HepG2 (cell line): ENCODE results near the gene AMIGO1. TPM values are rescaled to one million over a fixed set of nuclear protein-coding genes. Genes with fewer than 3 reads are reported as not detected.
A peak's percentile ranks its signal among the peaks of the same experiment; 100 is the strongest.

Experiments used
- ELF4 ChIP-seq: sonication (generic); formaldehyde crosslinking; IDR thresholded peaks from 2 replicates; pipeline ENCODE4 v1.5.0; 2020; ENCODE audit warnings: missing genetic modification reagents, mild to moderate bottlenecking, moderate library complexity, borderline replicate concordance
- FIP1L1 ChIP-seq: fragments of 200-400 bp; formaldehyde crosslinking; IDR thresholded peaks from 2 replicates; pipeline ENCODE4 v1.6.1; 2018; ENCODE audit warnings: low read depth, mild to moderate bottlenecking, low read length, moderate library complexity, borderline replicate concordance; ENCODE audit not compliant: insufficient read depth
- GATAD1 ChIP-seq: IDR thresholded peaks from 2 replicates; pipeline ENCODE4 v1.6.1; 2016; ENCODE audit warnings: missing genetic modification reagents, missing compliant biosample characterization
- HNF4A ChIP-seq: sonication (generic); formaldehyde crosslinking; IDR thresholded peaks from 2 replicates; pipeline ENCODE4 v1.4.0; 2020; ENCODE audit warnings: missing genetic modification reagents
- MAF1 ChIP-seq: sonication (generic); formaldehyde crosslinking; IDR thresholded peaks from 2 replicates; pipeline ENCODE4 v1.5.0; 2020; ENCODE audit warnings: missing genetic modification reagents, borderline replicate concordance
- NFKBIZ ChIP-seq: IDR thresholded peaks from 2 replicates; pipeline ENCODE4 v1.6.1; 2018; ENCODE audit warnings: missing genetic modification reagents, missing compliant biosample characterization
- PAWR ChIP-seq: sonication (generic); formaldehyde crosslinking; IDR thresholded peaks from 2 replicates; pipeline ENCODE4 v1.4.0; 2020; ENCODE audit warnings: missing genetic modification reagents, mild to moderate bottlenecking, borderline replicate concordance
- PHF8 ChIP-seq: sonication (generic); formaldehyde crosslinking; IDR thresholded peaks from 2 replicates; pipeline ENCODE4 v1.5.0; 2020; ENCODE audit warnings: missing genetic modification reagents
- RARG ChIP-seq: sonication (generic); formaldehyde crosslinking; IDR thresholded peaks from 2 replicates; pipeline ENCODE4 v1.4.0; 2020; ENCODE audit warnings: low read depth, mild to moderate bottlenecking, missing genetic modification reagents
- SIN3A ChIP-seq: IDR thresholded peaks from 2 replicates; pipeline ENCODE4 v1.6.1; 2011; ENCODE audit warnings: low read depth, mild to moderate bottlenecking, control low read depth, low read length, borderline replicate concordance
- SP1 ChIP-seq, 2 experiments: fragments of 450-650 bp in 1 of 2; sonication (generic) in 1 of 2; formaldehyde crosslinking in 1 of 2; IDR thresholded peaks; 2 replicates each; pipeline versions ENCODE4 v1.4.0 to v1.6.1; 2016 to 2020; ENCODE audit warnings: missing genetic modification reagents in 1 of 2
- TEAD3 ChIP-seq: optimal IDR thresholded peaks from 2 replicates; pipeline ENCODE3; 2016; ENCODE audit warnings: borderline replicate concordance
- TOPORS ChIP-seq: sonication (generic); formaldehyde crosslinking; IDR thresholded peaks from 2 replicates; pipeline ENCODE4 v1.8.0; 2023; ENCODE audit warnings: mild to moderate bottlenecking, missing genetic modification reagents
- ZBED4 ChIP-seq: sonication (generic); formaldehyde crosslinking; IDR thresholded peaks from 2 replicates; pipeline ENCODE4 v1.4.0; 2020; ENCODE audit warnings: missing genetic modification reagents, borderline replicate concordance
- ZNF160 ChIP-seq: sonication (generic); formaldehyde crosslinking; IDR thresholded peaks from 2 replicates; pipeline ENCODE4 v1.8.0; 2022; ENCODE audit warnings: mild to moderate bottlenecking, inconsistent platforms, missing genetic modification reagents
- ZNF431 ChIP-seq: sonication (generic); formaldehyde crosslinking; IDR thresholded peaks from 2 replicates; pipeline ENCODE4 v1.9.0; 2022; ENCODE audit warnings: missing genetic modification reagents, low read depth, mild to moderate bottlenecking, borderline replicate concordance
- ZNF749 ChIP-seq: sonication (generic); formaldehyde crosslinking; IDR thresholded peaks from 2 replicates; pipeline ENCODE4 v1.8.0; 2022; ENCODE audit warnings: mild to moderate bottlenecking, missing genetic modification reagents, moderate library complexity, borderline replicate concordance
- ZNF891 ChIP-seq: sonication (generic); formaldehyde crosslinking; IDR thresholded peaks from 2 replicates; pipeline ENCODE4 v1.5.0; 2020; ENCODE audit warnings: mild to moderate bottlenecking, missing genetic modification reagents
- polyA plus RNA-seq, 8 experiments: library from polyadenylated mRNA; depleted of rRNA in 3 of 8; stranded (reverse) in 7 of 8; unstranded in 1 of 8; fragments of >200 nt; fragmentation: Illumina TruSeq in 4 of 8; extraction: Trizol in 4 of 8; gene quantifications; 2 replicates each; pipeline versions ENCODE4 v1.2.1 to v1.2.3, GENCODE V29; 2011 to 2016; ENCODE audit warnings: low read depth in 4 of 8, missing spikeins in 1 of 8, mixed read lengths in 1 of 8; ENCODE audit not compliant: insufficient read depth in 1 of 8
- total RNA-seq, 5 experiments: library from RNA; depleted of rRNA; stranded (reverse); fragments of >200 nt; fragmentation: Illumina TruSeq; extraction: Trizol; gene quantifications; 2 replicates each; pipeline ENCODE4 v1.2.3, GENCODE V29; 2016; ENCODE audit warnings: low read depth in 1 of 5
- TF ChIP-seq, protein P1 (sequence below): IDR thresholded peaks from 2 replicates; pipeline ENCODE4 v1.6.1; 2016; ENCODE audit warnings: mild to moderate bottlenecking
- TF ChIP-seq, protein P2 (sequence below): IDR thresholded peaks from 2 replicates; pipeline ENCODE4 v1.6.1; 2012; ENCODE audit warnings: low read length, improper control_type of control experiment

Gene AMIGO1
- total and polyA plus RNA-seq, 2 of the 13 experiments (the other 11 are each of a cell fraction or from before 2014, with no cell fraction given): 0.40 to 1.3 TPM

- TF ChIP-seq, protein P1, sequence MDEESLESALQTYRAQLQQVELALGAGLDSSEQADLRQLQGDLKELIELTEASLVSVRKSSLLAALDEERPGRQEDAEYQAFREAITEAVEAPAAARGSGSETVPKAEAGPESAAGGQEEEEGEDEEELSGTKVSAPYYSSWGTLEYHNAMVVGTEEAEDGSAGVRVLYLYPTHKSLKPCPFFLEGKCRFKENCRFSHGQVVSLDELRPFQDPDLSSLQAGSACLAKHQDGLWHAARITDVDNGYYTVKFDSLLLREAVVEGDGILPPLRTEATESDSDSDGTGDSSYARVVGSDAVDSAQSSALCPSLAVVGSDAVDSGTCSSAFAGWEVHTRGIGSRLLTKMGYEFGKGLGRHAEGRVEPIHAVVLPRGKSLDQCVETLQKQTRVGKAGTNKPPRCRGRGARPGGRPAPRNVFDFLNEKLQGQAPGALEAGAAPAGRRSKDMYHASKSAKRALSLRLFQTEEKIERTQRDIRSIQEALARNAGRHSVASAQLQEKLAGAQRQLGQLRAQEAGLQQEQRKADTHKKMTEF: peak; percentile 90; the same call in 1 of the 2 replicates
- TF ChIP-seq ZNF749 (CRISPR knock-in tag) (no peak), ZNF891 (peak; percentile 85; the same call in 1 of the 2 replicates), ZBED4 (CRISPR knock-in tag) (peak; percentile 45; the same call in 1 of the 2 replicates), RARG (CRISPR knock-in tag) (no peak), ELF4 (peak; percentile 94), ZNF160 (no peak), FIP1L1 (no peak), SP1 (IDR thresholded peaks at IDR 0.05) (no peak), SP1 (CRISPR knock-in tag; IDR thresholded peaks at IDR 0.05) (peak; percentile 72; the same call in 1 of the 2 replicates), TOPORS (CRISPR knock-in tag) (peak; percentile 75; the same call in 1 of the 2 replicates), ZNF431 (CRISPR knock-in tag) (no peak), HNF4A (CRISPR knock-in tag) (no peak), MAF1 (CRISPR knock-in tag) (peak; percentile 76; the same call in 1 of the 2 replicates), SIN3A (peak; percentile 92; the same call in 1 of the 2 replicates), PAWR (CRISPR knock-in tag) (no peak), NFKBIZ (peak; percentile 64; the same call in 1 of the 2 replicates), GATAD1 (CRISPR knock-in tag) (peak; percentile 87), TEAD3 (peak; percentile 17), PHF8 (CRISPR knock-in tag) (peak; percentile 90)
- TF ChIP-seq, protein P2, sequence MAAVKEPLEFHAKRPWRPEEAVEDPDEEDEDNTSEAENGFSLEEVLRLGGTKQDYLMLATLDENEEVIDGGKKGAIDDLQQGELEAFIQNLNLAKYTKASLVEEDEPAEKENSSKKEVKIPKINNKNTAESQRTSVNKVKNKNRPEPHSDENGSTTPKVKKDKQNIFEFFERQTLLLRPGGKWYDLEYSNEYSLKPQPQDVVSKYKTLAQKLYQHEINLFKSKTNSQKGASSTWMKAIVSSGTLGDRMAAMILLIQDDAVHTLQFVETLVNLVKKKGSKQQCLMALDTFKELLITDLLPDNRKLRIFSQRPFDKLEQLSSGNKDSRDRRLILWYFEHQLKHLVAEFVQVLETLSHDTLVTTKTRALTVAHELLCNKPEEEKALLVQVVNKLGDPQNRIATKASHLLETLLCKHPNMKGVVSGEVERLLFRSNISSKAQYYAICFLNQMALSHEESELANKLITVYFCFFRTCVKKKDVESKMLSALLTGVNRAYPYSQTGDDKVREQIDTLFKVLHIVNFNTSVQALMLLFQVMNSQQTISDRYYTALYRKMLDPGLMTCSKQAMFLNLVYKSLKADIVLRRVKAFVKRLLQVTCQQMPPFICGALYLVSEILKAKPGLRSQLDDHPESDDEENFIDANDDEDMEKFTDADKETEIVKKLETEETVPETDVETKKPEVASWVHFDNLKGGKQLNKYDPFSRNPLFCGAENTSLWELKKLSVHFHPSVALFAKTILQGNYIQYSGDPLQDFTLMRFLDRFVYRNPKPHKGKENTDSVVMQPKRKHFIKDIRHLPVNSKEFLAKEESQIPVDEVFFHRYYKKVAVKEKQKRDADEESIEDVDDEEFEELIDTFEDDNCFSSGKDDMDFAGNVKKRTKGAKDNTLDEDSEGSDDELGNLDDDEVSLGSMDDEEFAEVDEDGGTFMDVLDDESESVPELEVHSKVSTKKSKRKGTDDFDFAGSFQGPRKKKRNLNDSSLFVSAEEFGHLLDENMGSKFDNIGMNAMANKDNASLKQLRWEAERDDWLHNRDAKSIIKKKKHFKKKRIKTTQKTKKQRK: no peak
Measured at GRCh38 chr1:109493805-109494539, 15.6 kb downstream of the AMIGO1 start, which contains the start of gene CYB561D1 (continued).
